OCI-LY7 (cell line): ENCODE data around the gene PTPRN. TPM values are rescaled to one million over a fixed set of nuclear protein-coding genes. Genes with fewer than 3 reads are reported as not detected.

Experiments
- BruUV-seq: library from RNA; stranded (reverse); fragments of 400-500 nt; replicated peaks from 2 replicates; lab custom pipeline; 2021; lab: Mats Ljungman, UMichigan
- CTCF ChIA-PET: fragments of 300-600 bp; sonication (Branson Sonifier 250); formaldehyde crosslinking; loops from one replicate; lab custom pipeline; 2022; ENCODE audit warnings: antibody characterized with exemption; ENCODE audit not compliant: unreplicated experiment; lab: Charles Lee
- POLR2A ChIA-PET: fragments of 300-600 bp; sonication (Branson Sonifier 250); formaldehyde crosslinking; loops from one replicate; lab custom pipeline; 2022; ENCODE audit warnings: antibody characterized with exemption; lab: Charles Lee
- DNase-seq: peaks from one replicate; pipeline ENCODE4 v3.0.0-alpha.2; 2015; ENCODE audit warnings: low spot score
- H2AFZ ChIP-seq: fragments of 200-600 bp; sonication (generic), shearing (Covaris generic); 2 replicates; pipeline ENCODE4 v1.6.1; 2014; ENCODE audit warnings: mild to moderate bottlenecking, antibody characterized with exemption, low read length, moderate library complexity
- H3K27ac ChIP-seq: fragments of 200-600 bp; sonication (generic); 2 replicates; pipeline ENCODE4 v1.5.1; 2014; ENCODE audit warnings: mixed run types, low read depth, mild to moderate bottlenecking, moderate library complexity, low read length, inconsistent platforms; ENCODE audit not compliant: poor library complexity, severe bottlenecking
- H3K36me3 ChIP-seq: fragments of 200-600 bp; sonication (generic); 2 replicates; pipeline ENCODE4 v1.6.1; 2014; ENCODE audit warnings: mild to moderate bottlenecking, antibody characterized with exemption, low read length, moderate library complexity, mixed read lengths; ENCODE audit not compliant: insufficient read depth
- H3K4me1 ChIP-seq: fragments of 200-600 bp; sonication (generic); 2 replicates; pipeline ENCODE4 v1.5.1; 2014; ENCODE audit warnings: mild to moderate bottlenecking, low read length; ENCODE audit not compliant: insufficient read depth, poor library complexity, severe bottlenecking
- H3K4me2 ChIP-seq: fragments of 200-600 bp; sonication (generic); 2 replicates; pipeline ENCODE4 v1.6.1; 2014; ENCODE audit warnings: mild to moderate bottlenecking, low read length
- H3K4me3 ChIP-seq: fragments of 200-600 bp; sonication (generic); 2 replicates; pipeline ENCODE4 v1.5.1; 2014; ENCODE audit warnings: mild to moderate bottlenecking, low read depth, low read length; ENCODE audit not compliant: poor library complexity, severe bottlenecking
- H3K79me2 ChIP-seq: fragments of 200-600 bp; sonication (generic); 2 replicates; pipeline ENCODE4 v1.6.1; 2016; ENCODE audit warnings: low read depth, mild to moderate bottlenecking, low read length, moderate library complexity, mixed read lengths; ENCODE audit not compliant: insufficient read depth
- H3K9me2 ChIP-seq: fragments of 200-600 bp; sonication (generic); 2 replicates; pipeline ENCODE4 v1.6.1; 2016; ENCODE audit warnings: mild to moderate bottlenecking, low read length, mixed read lengths; ENCODE audit not compliant: insufficient read depth
- H3K9me3 ChIP-seq: fragments of 200-600 bp; sonication (generic); 2 replicates; pipeline ENCODE4 v1.6.1; 2014; ENCODE audit warnings: mild to moderate bottlenecking, mixed run types, low read length, mixed read lengths
- H4K20me1 ChIP-seq: fragments of 200-600 bp; sonication (generic); 2 replicates; pipeline ENCODE4 v1.6.1; 2014; ENCODE audit warnings: mild to moderate bottlenecking, antibody characterized with exemption, low read length, moderate library complexity, mixed read lengths; ENCODE audit not compliant: insufficient read depth
- EZH2phosphoT487 ChIP-seq: fragments of 200-600 bp; sonication (generic); IDR thresholded peaks from 2 replicates; pipeline ENCODE4 v1.6.1; 2018; ENCODE audit warnings: low read depth, borderline replicate concordance, mild to moderate bottlenecking, mixed run types, antibody characterized with exemption, low read length, moderate library complexity, mixed read lengths
- intact Hi-C: fragments of 100-400 bp; cut with micrococcal nuclease; formaldehyde crosslinking; loops from one replicate; pipeline ENCODE4 v1.10.0; 2022; ENCODE audit not compliant: unreplicated experiment
- total RNA-seq, 2 experiments: library from RNA; depleted of rRNA in 1 of 2; stranded (reverse); fragments of >200 nt in 1 of 2; shearing (Covaris generic) in 1 of 2; gene quantifications; 2 replicates each; pipeline ENCODE4 v1.2.3, GENCODE V29; 2014 to 2022
- TF ChIP-seq, protein P1 (sequence below): fragments of 200-600 bp; sonication (generic); conservative IDR thresholded peaks from 2 replicates; pipeline ENCODE4 v1.5.1; 2014; ENCODE audit warnings: mild to moderate bottlenecking, antibody characterized with exemption, low read length, moderate library complexity, mixed read lengths

PTPRN gene
- total RNA-seq, 2 experiments from 2014 or later, result not detected

DNA sequence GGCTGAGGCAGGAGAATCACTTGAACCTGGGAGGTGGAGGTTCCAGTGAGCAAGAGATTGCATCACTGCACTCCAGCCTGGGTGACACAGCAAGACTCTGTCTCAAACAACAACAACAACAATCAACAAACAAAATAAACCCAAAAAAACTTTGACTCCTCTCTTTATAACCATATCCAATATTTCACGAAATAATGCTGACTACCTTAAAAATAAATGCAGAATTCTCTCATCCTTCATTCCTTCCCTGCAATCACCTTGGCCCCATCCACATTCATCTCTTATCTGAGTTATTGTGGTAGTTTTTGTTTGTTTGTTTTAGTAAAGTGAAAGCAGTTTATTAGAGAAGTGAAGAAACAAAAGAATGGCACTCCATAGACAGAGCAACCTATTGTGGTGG is 3.2 kb downstream of the PTPRN start:
- intact Hi-C loops, result no loop called here
- no peaks in the 10 kb centered on the region for H3K36me3 ChIP-seq
- no peak overlapping the region for H3K27ac ChIP-seq
- no peak for DNase-seq
- no peaks in the 10 kb centered on the region for H3K9me2 ChIP-seq
- no peaks in the 10 kb centered on the region for H3K9me3 ChIP-seq
- H3K4me3 ChIP-seq, result no peak overlapping the region
- no peaks in the 10 kb centered on the region; the same call in 1 of the 2 replicates for H4K20me1 ChIP-seq
- no peak overlapping the region for H2AFZ ChIP-seq
- TF ChIP-seq, protein P1, sequence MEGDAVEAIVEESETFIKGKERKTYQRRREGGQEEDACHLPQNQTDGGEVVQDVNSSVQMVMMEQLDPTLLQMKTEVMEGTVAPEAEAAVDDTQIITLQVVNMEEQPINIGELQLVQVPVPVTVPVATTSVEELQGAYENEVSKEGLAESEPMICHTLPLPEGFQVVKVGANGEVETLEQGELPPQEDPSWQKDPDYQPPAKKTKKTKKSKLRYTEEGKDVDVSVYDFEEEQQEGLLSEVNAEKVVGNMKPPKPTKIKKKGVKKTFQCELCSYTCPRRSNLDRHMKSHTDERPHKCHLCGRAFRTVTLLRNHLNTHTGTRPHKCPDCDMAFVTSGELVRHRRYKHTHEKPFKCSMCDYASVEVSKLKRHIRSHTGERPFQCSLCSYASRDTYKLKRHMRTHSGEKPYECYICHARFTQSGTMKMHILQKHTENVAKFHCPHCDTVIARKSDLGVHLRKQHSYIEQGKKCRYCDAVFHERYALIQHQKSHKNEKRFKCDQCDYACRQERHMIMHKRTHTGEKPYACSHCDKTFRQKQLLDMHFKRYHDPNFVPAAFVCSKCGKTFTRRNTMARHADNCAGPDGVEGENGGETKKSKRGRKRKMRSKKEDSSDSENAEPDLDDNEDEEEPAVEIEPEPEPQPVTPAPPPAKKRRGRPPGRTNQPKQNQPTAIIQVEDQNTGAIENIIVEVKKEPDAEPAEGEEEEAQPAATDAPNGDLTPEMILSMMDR, result no peak
- no peak for TF ChIP-seq EZH2phosphoT487
- no peaks in the 10 kb centered on the region for H3K79me2 ChIP-seq
- no peaks in the 10 kb centered on the region for H3K4me1 ChIP-seq
- ChIA-PET CTCF (no interaction called here), POLR2A (no interaction called here)
- H3K4me2 ChIP-seq, result no peak overlapping the region
- BruUV-seq, result no TSS peak

DNA sequence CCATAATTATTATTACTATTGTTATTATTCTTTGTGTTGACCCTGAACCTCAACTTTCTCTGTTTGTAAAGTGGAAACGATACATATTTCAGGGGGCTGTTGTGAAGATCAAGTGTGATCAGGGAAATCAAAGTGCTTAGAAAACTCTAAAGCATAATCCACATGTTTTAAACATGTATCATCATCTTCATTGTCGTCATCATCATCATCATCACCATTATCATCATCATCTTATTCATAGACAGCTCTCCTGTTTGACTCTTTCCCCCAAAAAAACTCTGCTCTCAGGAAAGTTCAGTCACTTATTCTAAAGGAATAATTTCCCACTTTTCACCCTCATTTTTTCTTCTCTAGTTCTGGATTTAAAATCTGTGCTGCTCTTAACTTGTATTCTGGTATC is 5.0 kb downstream of the PTPRN start:
- H2AFZ ChIP-seq, result no peak overlapping the region
- H3K4me2 ChIP-seq, result no peak overlapping the region
- H3K4me1 ChIP-seq, result no peaks in the 10 kb centered on the region
- ChIA-PET CTCF (no interaction called here), POLR2A (interaction anchor here (0.8 kb wide), 1 partner anchor 42 kb away, joined by 3 read pairs; no protein-coding TSS in a partner anchor)
- no peaks in the 10 kb centered on the region for H3K9me2 ChIP-seq
- no peak for DNase-seq
- TF ChIP-seq EZH2phosphoT487, result no peak
- TF ChIP-seq, protein P1, result no peak
- H3K79me2 ChIP-seq, result no peaks in the 10 kb centered on the region
- no peaks in the 10 kb centered on the region; the same call in 1 of the 2 replicates for H4K20me1 ChIP-seq
- no peaks in the 10 kb centered on the region for H3K9me3 ChIP-seq
- BruUV-seq, result no TSS peak
- intact Hi-C loops, result no loop called here
- no peak overlapping the region for H3K4me3 ChIP-seq
- no peaks in the 10 kb centered on the region for H3K36me3 ChIP-seq
- H3K27ac ChIP-seq, result no peak overlapping the region

DNA sequence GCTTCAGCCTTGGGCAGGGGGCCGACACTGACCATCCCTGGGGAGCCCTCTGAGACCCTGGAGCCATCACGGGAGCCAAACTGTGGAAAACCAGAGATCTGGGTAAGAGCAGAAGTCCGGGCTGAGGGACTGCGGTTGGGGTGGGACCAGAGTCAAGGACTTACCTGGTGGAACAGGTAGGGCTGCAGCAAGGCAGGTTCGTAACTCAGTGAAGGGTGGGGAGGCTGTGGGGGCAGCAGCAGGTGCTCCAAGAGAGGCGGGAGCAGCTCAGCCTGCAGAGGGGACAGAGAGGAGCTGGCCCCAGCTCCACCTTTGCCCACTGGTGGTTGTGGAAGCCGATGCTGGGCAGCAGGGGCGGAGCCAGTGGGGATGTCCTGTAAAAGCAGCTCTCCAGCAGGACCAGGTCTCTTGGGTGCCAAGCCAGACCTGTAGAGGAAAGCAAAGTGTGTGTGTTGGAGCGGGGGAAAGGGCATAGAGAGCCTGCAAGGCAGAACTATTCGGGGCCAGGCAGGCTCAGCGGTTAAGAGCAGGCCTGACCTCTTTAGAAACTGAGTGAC is 6.7 kb downstream of the PTPRN start:
- BruUV-seq, result no TSS peak
- DNase-seq, result no peak
- TF ChIP-seq, protein P1, result no peak
- no peak for TF ChIP-seq EZH2phosphoT487

More for the DNA sequence above, 6.7 kb downstream of the PTPRN start:
- Histone ChIP-seq H3K9me2 (no peaks in the 10 kb centered on the region), H4K20me1 (no peaks in the 10 kb centered on the region; the same call in 1 of the 2 replicates), H3K9me3 (no peaks in the 10 kb centered on the region), H3K27ac (no peak overlapping the region), H3K4me1 (no peaks in the 10 kb centered on the region), H2AFZ (no peak overlapping the region), H3K79me2 (no peaks in the 10 kb centered on the region), H3K36me3 (no peaks in the 10 kb centered on the region), H3K4me2 (no peak overlapping the region), H3K4me3 (no peak overlapping the region)
- intact Hi-C loops, result no loop called here
- POLR2A ChIA-PET, result no interaction called here
- CTCF ChIA-PET, result no interaction called here
